Measurements from ENCODE around the gene RND1. TPM values are rescaled to one million over a fixed set of nuclear protein-coding genes. Genes with fewer than 3 reads are reported as not detected.

RND1 gene
- total and polyA plus RNA-seq, 2 of the 8 experiments (the other 6 are each of a cell fraction or from before 2014, with no cell fraction given) = 15.8 to 17.1 TPM

- no peak for TF ChIP-seq CHD7 (IDR thresholded peaks at IDR 0.05; ENCODE audit: insufficient replicate concordance, low read length)
- TF ChIP-seq SAP30 (IDR thresholded peaks at IDR 0.05; ENCODE audit: insufficient read depth, insufficient replicate concordance, low read length) = no peak
- no peak for TF ChIP-seq RNF2 (IDR thresholded peaks at IDR 0.05; ENCODE audit: borderline replicate concordance, low read depth, low read length, missing control alignments, poor library complexity, severe bottlenecking)
- no peak for TF ChIP-seq GABPA (IDR thresholded peaks at IDR 0.05; ENCODE audit: borderline replicate concordance, insufficient read depth, low read length)
- no peak for TF ChIP-seq CEBPB (IDR thresholded peaks at IDR 0.05; ENCODE audit: low read depth, low read length)
- TF ChIP-seq GTF2F1 (IDR thresholded peaks at IDR 0.05; ENCODE audit: borderline replicate concordance, low read depth, low read length) = no peak
- no peak for TF ChIP-seq TCF12 (IDR thresholded peaks at IDR 0.05; ENCODE audit: low read depth, low read length)
- TF ChIP-seq KDM5A (IDR thresholded peaks at IDR 0.05; ENCODE audit: low read length) = no peak
- TF ChIP-seq SIX5 (IDR thresholded peaks at IDR 0.05; ENCODE audit: low read depth, low read length) = no peak
- no peak for TF ChIP-seq MAFK (IDR thresholded peaks at IDR 0.05; ENCODE audit: low read depth, low read length)
- TF ChIP-seq TAF1 (IDR thresholded peaks at IDR 0.05; ENCODE audit: low read depth, low read length) = no peak
- TF ChIP-seq CBX5 (IDR thresholded peaks at IDR 0.05; ENCODE audit: low read depth, low read length) = no peak
These were observed 57.7 kb downstream of the RND1 start (continued) for GRCh38 chr12:48807981-48808380.
